HG03103 (cell line): ENCODE measurements around the gene TTK.

Source experiments
- ATAC-seq: cut with Tn5 transposase; IDR thresholded peaks from one replicate; pipeline ENCODE4 v1.9.1; 2021; ENCODE audit warnings: low read depth; ENCODE audit not compliant: unreplicated experiment

The TTK gene

GRCh38 chr6:80004173-80005072 is at the start of gene TTK:
Gene TTK, plus strand, starts transcription at chr6:80004649. Its CDS starts 1,195 bp downstream, at chr6:80005844.
- peak; percentile 100 for ATAC-seq

GRCh38 chr6:79954849-79955248 is 49.6 kb upstream of the TTK start:
- ATAC-seq: no peak

GRCh38 chr6:79964607-79965081 is 39.8 kb upstream of the TTK start:
- no peak for ATAC-seq

- no peak for ATAC-seq
Observed at GRCh38 chr6:79967178-79967577, 37.3 kb upstream of the TTK start.

- no peak for ATAC-seq
Observed at GRCh38 chr6:79969784-79970183, 34.7 kb upstream of the TTK start.

- ATAC-seq: no peak
Observed at GRCh38 chr6:79971193-79971592, 33.3 kb upstream of the TTK start.

- no peak for ATAC-seq
Observed at GRCh38 chr6:79981652-79982051, 22.8 kb upstream of the TTK start.

- no peak for ATAC-seq
Observed at GRCh38 chr6:79984261-79984660, 20.2 kb upstream of the TTK start.

- no peak for ATAC-seq
Observed at GRCh38 chr6:79985128-79985527, 19.3 kb upstream of the TTK start.

GRCh38 chr6:79989641-79990040 is 14.8 kb upstream of the TTK start:
- ATAC-seq: no peak

GRCh38 chr6:79993012-79993910 is 11.2 kb upstream of the TTK start:
- no peak for ATAC-seq

- no peak for ATAC-seq
Observed at GRCh38 chr6:79993911-79994309, 10.5 kb upstream of the TTK start.

- ATAC-seq: no peak
Observed at GRCh38 chr6:79997728-79998127, 6.7 kb upstream of the TTK start.

GRCh38 chr6:80001337-80001736 is 3.1 kb upstream of the TTK start:
- ATAC-seq: no peak

GRCh38 chr6:80003826-80004172 is 650 bp upstream of the TTK start:
- peak; percentile 3 for ATAC-seq

- ATAC-seq: no peak
Observed at GRCh38 chr6:80005406-80005805, 957 bp downstream of the TTK start.

- ATAC-seq: no peak
Observed at GRCh38 chr6:80006541-80006940, 2.1 kb downstream of the TTK start.

GRCh38 chr6:80009531-80009930 is 5.1 kb downstream of the TTK start:
- ATAC-seq: no peak

- no peak for ATAC-seq
Observed at GRCh38 chr6:80010288-80010687, 5.8 kb downstream of the TTK start.

- ATAC-seq: no peak
Observed at GRCh38 chr6:80015839-80016435, 11.5 kb downstream of the TTK start.
